NT2/D1 (cell line): Measurements from ENCODE around the gene FBH1.
"Not testable (repeated sequence)": the region's sequence is repeated elsewhere in the genome, so short reads cannot be mapped to it uniquely, and the experiment has no call there.

Experiments
- SUZ12 ChIP-seq: IDR thresholded peaks from 2 replicates; pipeline ENCODE4 v1.6.1; 2011; ENCODE audit not compliant: insufficient read length, insufficient read depth; ENCODE audit errors: extremely low read depth
- YY1 ChIP-seq: IDR thresholded peaks from 2 replicates; pipeline ENCODE4 v1.6.1; 2011; ENCODE audit not compliant: insufficient read length, insufficient read depth

DNA sequence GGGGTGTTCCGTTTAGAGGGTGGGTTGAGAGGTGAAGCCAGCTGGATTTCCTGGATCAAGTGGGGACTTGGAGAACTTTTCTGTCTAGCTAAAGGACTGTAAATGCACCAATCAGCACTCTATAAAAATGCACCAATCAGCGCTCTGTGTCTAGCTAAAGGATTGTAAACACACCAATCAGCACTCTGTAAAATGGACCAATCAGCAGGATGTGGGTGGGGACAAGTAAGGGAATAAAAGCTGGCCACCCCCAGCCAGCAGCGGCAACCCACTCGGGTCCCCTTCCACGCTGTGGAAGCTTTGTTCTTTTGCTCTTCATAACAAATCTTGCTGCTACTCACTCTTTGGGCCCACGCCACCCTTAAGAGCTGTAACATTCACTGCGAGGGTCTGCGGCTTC lies 21.7 kb upstream of the FBH1 start:
- TF ChIP-seq SUZ12, YY1: not testable (repeated sequence)
